SK-N-SH (cell line): Measurements from ENCODE around the gene DCDC1. TPM values are rescaled to one million over a fixed set of nuclear protein-coding genes. Genes with fewer than 3 reads are reported as not detected.

Experiments
- CTCF ChIA-PET: fragments of 300-600, 350-600 bp; formaldehyde crosslinking; extraction: SDS; loops from one replicate; lab custom pipeline; 2021; lab: Yijun Ruan, JAX
- POLR2A ChIA-PET: fragments of 350-600 bp; sonication (Branson Sonifier 250); formaldehyde crosslinking; extraction: SDS; loops from one replicate; lab custom pipeline; 2020; ENCODE audit warnings: antibody characterized with exemption, inconsistent platforms; lab: Yijun Ruan, JAX
- DNase-seq: peaks from one replicate; pipeline ENCODE4 v3.0.0; 2012
- H2AFZ ChIP-seq: fragments of 200-600 bp; sonication (generic); 2 replicates; pipeline ENCODE4 v1.8.1; 2016; ENCODE audit warnings: antibody characterized with exemption, mild to moderate bottlenecking, low read depth
- H3F3A ChIP-seq: fragments of 200-600 bp; sonication (generic); replicated peaks from 2 replicates; pipeline ENCODE3; 2016; ENCODE audit warnings: antibody characterized with exemption, mild to moderate bottlenecking; ENCODE audit not compliant: insufficient read depth
- H3K27ac ChIP-seq, 2 experiments: fragments of 200-500 bp in 1 of 2; fragments of 200-600 bp in 1 of 2; sonication (Bioruptor generic) in 1 of 2; sonication (generic), shearing (Covaris generic) in 1 of 2; 2 replicates each; pipeline versions ENCODE4 v1.5.1 to v1.6.1; 2014 to 2016; ENCODE audit warnings: low read depth in 2 of 2, inconsistent platforms in 1 of 2, low read length in 1 of 2, mild to moderate bottlenecking in 1 of 2, mixed read lengths in 1 of 2
- H3K27me3 ChIP-seq: fragments of 200-600 bp; sonication (generic), shearing (Covaris generic); 2 replicates; pipeline ENCODE4 v1.6.1; 2016; ENCODE audit warnings: mixed run types; ENCODE audit not compliant: insufficient read depth
- H3K36me3 ChIP-seq, 2 experiments: fragments of 200-500 bp in 1 of 2; fragments of 200-600 bp in 1 of 2; sonication (Bioruptor generic) in 1 of 2; sonication (generic) in 1 of 2; replicated peaks in 1 of 2; 2 replicates each; pipeline versions ENCODE3 to v1.5.1; 2014 to 2016; ENCODE audit warnings: low read length in 1 of 2, mild to moderate bottlenecking in 1 of 2; ENCODE audit not compliant: insufficient read depth in 2 of 2, control insufficient read depth in 1 of 2
- H3K4me1 ChIP-seq, 2 experiments: fragments of 200-500 bp in 1 of 2; fragments of 200-600 bp in 1 of 2; sonication (Bioruptor generic) in 1 of 2; sonication (generic), shearing (Covaris generic) in 1 of 2; 2 replicates each; pipeline versions ENCODE4 v1.5.1 to v1.6.1; 2014 to 2016; ENCODE audit warnings: low read depth in 1 of 2, low read length in 1 of 2, mixed run types in 1 of 2; ENCODE audit not compliant: insufficient read depth in 2 of 2, control insufficient read depth in 1 of 2
- H3K4me2 ChIP-seq: fragments of 200-600 bp; sonication (generic), shearing (Covaris generic); 2 replicates; pipeline ENCODE4 v1.6.1; 2017; ENCODE audit warnings: mixed run types
- H3K4me3 ChIP-seq, 2 experiments: fragments of 200-500 bp in 1 of 2; fragments of 200-600 bp in 1 of 2; sonication (Bioruptor generic) in 1 of 2; sonication (generic), shearing (Covaris generic) in 1 of 2; 2 replicates each; pipeline versions ENCODE4 v1.5.1 to v1.8.1; 2014 to 2016; ENCODE audit warnings: low read depth in 2 of 2, inconsistent platforms in 1 of 2, low read length in 1 of 2, mild to moderate bottlenecking in 1 of 2, mixed read lengths in 1 of 2, moderate library complexity in 1 of 2
- H3K79me2 ChIP-seq: fragments of 200-600 bp; sonication (generic); 2 replicates; pipeline ENCODE4 v1.8.1; 2017; ENCODE audit warnings: mild to moderate bottlenecking; ENCODE audit not compliant: insufficient read depth
- H3K9ac ChIP-seq: fragments of 200-600 bp; sonication (generic); 2 replicates; pipeline ENCODE4 v1.6.1; 2017; ENCODE audit warnings: mixed run types
- H3K9me2 ChIP-seq: fragments of 200-600 bp; sonication (generic); 2 replicates; pipeline ENCODE4 v1.6.1; 2017; ENCODE audit warnings: mixed run types
- H3K9me3 ChIP-seq: fragments of 200-600 bp; sonication (generic); 2 replicates; pipeline ENCODE4 v1.6.1; 2017; ENCODE audit warnings: mixed run types, mild to moderate bottlenecking, moderate library complexity
- H4K20me1 ChIP-seq: fragments of 200-600 bp; sonication (generic); 2 replicates; pipeline ENCODE4 v1.6.1; 2017; ENCODE audit warnings: mild to moderate bottlenecking, mixed run types; ENCODE audit not compliant: insufficient read depth
- CHD2 ChIP-seq: fragments of 150-350 bp; IDR thresholded peaks from 2 replicates; pipeline ENCODE4 v1.6.1; 2018; ENCODE audit warnings: low read length; ENCODE audit not compliant: partially characterized antibody
- EP300 ChIP-seq, 2 experiments: IDR thresholded peaks; 2 replicates each; pipeline versions ENCODE4 v1.4.0 to v1.6.1; 2012; ENCODE audit warnings: borderline replicate concordance in 1 of 2, low read depth in 1 of 2, low read length in 1 of 2
- FOSL2 ChIP-seq: IDR thresholded peaks from 2 replicates; pipeline ENCODE4 v1.4.0; 2012; ENCODE audit warnings: low read depth, mild to moderate bottlenecking, moderate library complexity, borderline replicate concordance
- GABPA ChIP-seq: IDR thresholded peaks from 2 replicates; pipeline ENCODE4 v1.4.0; 2012; ENCODE audit warnings: low read depth, mild to moderate bottlenecking
- GATA2 ChIP-seq: sonication (generic); formaldehyde crosslinking; IDR thresholded peaks from 2 replicates; pipeline ENCODE4 v1.5.0; 2020; ENCODE audit warnings: mild to moderate bottlenecking, missing genetic modification reagents
- JUND ChIP-seq: IDR thresholded peaks from 2 replicates; pipeline ENCODE4 v1.4.0; 2012
- MEF2A ChIP-seq: IDR thresholded peaks from 2 replicates; pipeline ENCODE4 v1.4.0; 2012; ENCODE audit warnings: low read depth, borderline replicate concordance
- MXI1 ChIP-seq: IDR thresholded peaks from 2 replicates; pipeline ENCODE4 v1.6.1; 2012; ENCODE audit warnings: mild to moderate bottlenecking, low read depth, low read length, improper control_type of control experiment
- NFIC ChIP-seq: IDR thresholded peaks from 2 replicates; pipeline ENCODE4 v1.4.0; 2012; ENCODE audit warnings: borderline replicate concordance
- NRF1 ChIP-seq: IDR thresholded peaks from 2 replicates; pipeline ENCODE4 v1.6.1; 2012; ENCODE audit warnings: low read depth, mild to moderate bottlenecking, low read length
- POLR2AphosphoS5 ChIP-seq: IDR thresholded peaks from 2 replicates; pipeline ENCODE4 v1.6.1; 2012; ENCODE audit warnings: low read depth, low read length
- RFX5 ChIP-seq: IDR thresholded peaks from 2 replicates; pipeline ENCODE4 v1.6.1; 2012; ENCODE audit warnings: mild to moderate bottlenecking, improper control_type of control experiment, low read length
- SIN3A ChIP-seq: IDR thresholded peaks from 2 replicates; pipeline ENCODE4 v1.6.1; 2012; ENCODE audit warnings: low read depth, mild to moderate bottlenecking, low read length, moderate library complexity, borderline replicate concordance
- YY1 ChIP-seq: IDR thresholded peaks from 2 replicates; pipeline ENCODE4 v1.4.0; 2012; ENCODE audit warnings: low read depth, mild to moderate bottlenecking
- WGBS: methylation state at CpG from one replicate; pipeline ENCODE4 v1.1.6; 2017; ENCODE audit warnings: low lambda C conversion rate; 5-methylcytosine and 5-hydroxymethylcytosine counted together
- polyA plus RNA-seq, 3 experiments: library from polyadenylated mRNA; depleted of rRNA; stranded (reverse); fragments of >200 nt; gene quantifications; 2 replicates each; pipeline ENCODE4 v1.2.3, GENCODE V29; 2012
- TF ChIP-seq, protein P1 (sequence below): fragments of 150-350 bp; IDR thresholded peaks from 2 replicates; pipeline ENCODE4 v1.6.1; 2017; ENCODE audit warnings: antibody characterized with exemption, low read length, low read depth, borderline replicate concordance

The DCDC1 gene
- polyA plus RNA-seq, 1 of the 3 experiments (the other 2 are of a cell fraction): 0.12 TPM

DNA sequence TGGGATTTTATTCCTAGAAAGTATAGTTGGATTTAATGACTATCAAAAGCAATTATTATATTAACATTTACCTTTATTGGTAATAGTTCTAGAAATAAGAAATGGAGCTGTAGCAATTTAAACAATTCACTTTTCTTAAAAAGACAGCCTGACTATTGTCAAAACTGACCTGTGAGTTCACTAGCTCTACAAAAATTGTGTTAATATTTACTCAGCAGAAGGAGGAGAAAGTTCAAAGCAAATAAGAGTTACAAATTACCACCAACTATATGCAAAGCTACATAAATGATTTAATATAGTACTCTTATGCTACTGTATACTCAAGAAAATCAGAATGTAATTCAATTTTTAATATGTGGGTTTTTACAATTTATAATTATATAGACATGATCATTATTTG, 310.0 kb downstream of the DCDC1 start:
- no peaks in the 10 kb centered on the region for H3K9me2 ChIP-seq
- DNase-seq: no peak
- POLR2A ChIA-PET: no interaction called here
- CTCF ChIA-PET: no interaction called here
- no peak overlapping the region for H3K27ac ChIP-seq
- H3K9ac ChIP-seq: no peak overlapping the region
- no peak overlapping the region for H2AFZ ChIP-seq
- H3K9me3 ChIP-seq: no peaks in the 10 kb centered on the region
- H3K4me1 ChIP-seq: no peaks in the 10 kb centered on the region
- H3K79me2 ChIP-seq: no peaks in the 10 kb centered on the region
- TF ChIP-seq RFX5: no peak
- no peak for TF ChIP-seq POLR2AphosphoS5
- TF ChIP-seq MXI1: no peak
- no peak for TF ChIP-seq NRF1
- TF ChIP-seq, protein P1, sequence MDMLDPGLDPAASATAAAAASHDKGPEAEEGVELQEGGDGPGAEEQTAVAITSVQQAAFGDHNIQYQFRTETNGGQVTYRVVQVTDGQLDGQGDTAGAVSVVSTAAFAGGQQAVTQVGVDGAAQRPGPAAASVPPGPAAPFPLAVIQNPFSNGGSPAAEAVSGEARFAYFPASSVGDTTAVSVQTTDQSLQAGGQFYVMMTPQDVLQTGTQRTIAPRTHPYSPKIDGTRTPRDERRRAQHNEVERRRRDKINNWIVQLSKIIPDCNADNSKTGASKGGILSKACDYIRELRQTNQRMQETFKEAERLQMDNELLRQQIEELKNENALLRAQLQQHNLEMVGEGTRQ: no peak
- TF ChIP-seq JUND: no peak
- TF ChIP-seq YY1: no peak
- TF ChIP-seq FOSL2: no peak
- TF ChIP-seq EP300 (IDR thresholded peaks at IDR 0.05; ENCODE audit: borderline replicate concordance in 1 of 2, low read depth in 1 of 2, low read length in 1 of 2): no peak
- TF ChIP-seq GATA2: no peak
- TF ChIP-seq MEF2A: no peak
- TF ChIP-seq SIN3A: no peak
- TF ChIP-seq NFIC: no peak
- TF ChIP-seq GABPA: no peak
- no peaks in the 10 kb centered on the region for H4K20me1 ChIP-seq
- no peaks in the 10 kb centered on the region for H3K27me3 ChIP-seq
- H3K36me3 ChIP-seq: no peaks in the 10 kb centered on the region
- H3K4me2 ChIP-seq: no peak overlapping the region
- H3F3A ChIP-seq: no peaks in the 10 kb centered on the region
- no peak overlapping the region for H3K4me3 ChIP-seq

DNA sequence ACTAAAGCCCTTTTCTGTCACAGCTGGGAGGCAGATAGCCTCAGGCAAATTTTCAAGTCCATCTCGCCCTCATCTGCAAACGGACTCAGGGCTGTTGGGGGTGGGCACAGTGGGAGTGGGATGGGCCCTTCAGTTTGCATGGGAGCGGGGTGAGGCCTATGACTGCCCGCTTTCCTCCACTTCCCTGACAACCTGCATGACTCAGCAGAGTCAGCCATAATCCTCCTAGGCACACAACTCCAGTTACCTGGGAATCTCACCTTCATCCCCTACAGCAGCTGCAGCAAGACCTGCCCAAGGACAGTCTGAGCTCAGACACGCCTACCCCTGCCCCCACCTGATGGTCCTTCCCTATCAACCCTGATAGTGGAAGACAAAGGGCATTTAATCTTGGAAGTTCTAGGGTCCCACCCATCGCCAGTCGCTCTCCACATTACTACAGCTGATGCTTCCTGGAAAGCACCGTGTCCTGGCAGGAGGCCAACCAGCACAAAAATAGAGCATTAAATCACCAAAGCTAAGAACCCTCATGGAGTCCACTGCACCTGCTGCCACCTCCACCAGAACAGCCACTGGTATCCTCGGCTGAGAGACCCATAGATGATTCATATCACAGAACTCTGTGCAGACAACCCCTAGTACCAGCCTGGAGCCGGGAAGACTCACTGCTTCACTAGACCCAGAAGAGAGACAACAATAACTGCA, 319.3 kb downstream of the DCDC1 start:
- H3K27ac ChIP-seq: no peak overlapping the region
- no peaks in the 10 kb centered on the region for H3K36me3 ChIP-seq
- no peaks in the 10 kb centered on the region for H3K4me1 ChIP-seq
- DNase-seq: no peak
- no peaks in the 10 kb centered on the region for H4K20me1 ChIP-seq
- WGBS: 13% methylated on average over 7 of the region's 10 CpGs
- H2AFZ ChIP-seq: no peak overlapping the region
- H3K27me3 ChIP-seq: peaks cover 4% of the 10 kb centered on the region; the same call in 1 of the 2 replicates
- no peaks in the 10 kb centered on the region for H3K79me2 ChIP-seq
- no peaks in the 10 kb centered on the region for H3F3A ChIP-seq
- no peaks in the 10 kb centered on the region for H3K9me3 ChIP-seq
- no peaks in the 10 kb centered on the region for H3K9me2 ChIP-seq
- H3K4me2 ChIP-seq: no peak overlapping the region
- H3K4me3 ChIP-seq: no peak overlapping the region
- CTCF ChIA-PET: interaction anchor here (0.6 to 1.4 kb wide), 4 partner anchors 57 to 1126 kb away, joined by 3 to 4 read pairs (median 4); no protein-coding TSS in a partner anchor
- POLR2A ChIA-PET: no interaction called here
- TF ChIP-seq CHD2: no peak
- TF ChIP-seq, all 33 proteins: peak for 0
- no peak overlapping the region for H3K9ac ChIP-seq
